Activated naive CD4-positive, alpha-beta T cell treated with anti-CD3 and anti-CD28 coated beads for 36 hours (primary cell): ENCODE data around the gene FRAT2. TPM values are rescaled to one million over a fixed set of nuclear protein-coding genes. Genes with fewer than 3 reads are reported as not detected.

ENCODE experiments used
- CTCF ChIA-PET: fragments of 350-600 bp; sonication (Branson Sonifier 250); formaldehyde crosslinking; loops from one replicate; lab custom pipeline; 2021; ENCODE audit warnings: antibody characterized with exemption; lab: Charles Lee
- DNase-seq: peaks from one replicate; pipeline ENCODE4 v3.0.0-alpha.2; 2020
- H3K27ac Mint-ChIP-seq: one replicate; pipeline ENCODE4 v1.8.0; 2021; ENCODE audit warnings: mild to moderate bottlenecking, mixed read lengths
- H3K27me3 Mint-ChIP-seq: one replicate; pipeline ENCODE4 v1.8.0; 2021; ENCODE audit warnings: low read depth, mixed read lengths
- H3K36me3 Mint-ChIP-seq: one replicate; pipeline ENCODE4 v1.8.0; 2021; ENCODE audit warnings: low read depth, mixed read lengths
- H3K4me1 Mint-ChIP-seq: one replicate; pipeline ENCODE4 v1.8.0; 2021; ENCODE audit warnings: low read depth, mixed read lengths
- H3K4me3 Mint-ChIP-seq: one replicate; pipeline ENCODE4 v1.8.0; 2021; ENCODE audit warnings: mild to moderate bottlenecking, moderate library complexity, mixed read lengths
- H3K9me3 Mint-ChIP-seq: one replicate; pipeline ENCODE4 v1.8.0; 2021; ENCODE audit warnings: mixed read lengths
- intact Hi-C: fragments of 100-400 bp; cut with micrococcal nuclease; formaldehyde crosslinking; loops from one replicate; pipeline ENCODE4 v1.15.1; 2023
- total RNA-seq, 2 experiments: library from RNA; stranded (reverse); gene quantifications; one replicate each; pipeline ENCODE4 v1.2.3, GENCODE V29; 2021

FRAT2 gene
- total RNA-seq, 2 experiments from 2014 or later = 5.1 to 5.6 TPM

GRCh38 chr10:97319671-97320479, 14.7 kb downstream of the FRAT2 start:
- no peaks in the 10 kb centered on the region for H3K36me3 Mint-ChIP-seq
- no peaks in the 10 kb centered on the region for H3K9me3 Mint-ChIP-seq
- peak overlapping the region; percentile 59 for H3K27ac Mint-ChIP-seq
- H3K27me3 Mint-ChIP-seq = no peaks in the 10 kb centered on the region
- H3K4me3 Mint-ChIP-seq = peak overlapping the region; percentile 87
- H3K4me1 Mint-ChIP-seq = peaks cover 23% of the 10 kb centered on the region
- peak; percentile 62 for DNase-seq
- intact Hi-C loops = loop anchor here (1.0 to 2.0 kb wide), 4 partner anchors 13 to 178 kb away; partner anchors contain the start of genes ARHGAP19, MMS19 and UBTD1
- CTCF ChIA-PET = interaction anchor here (1.0 to 2.5 kb wide), 6 partner anchors 9 to 110 kb away, joined by 3 to 14 read pairs (median 8); partner anchors contain the start of gene FRAT2

- intact Hi-C loops = loop anchor here (1.0 kb wide), 1 partner anchor 27 kb away; the partner anchor contains the start of gene ARHGAP19
- H3K4me3 Mint-ChIP-seq = peak within 1 kb of the TSS; percentile 87
- peak within 1 kb of the TSS; percentile 95 for H3K27ac Mint-ChIP-seq
- H3K9me3 Mint-ChIP-seq = no peaks in the 10 kb centered on the region
- no peaks in the 10 kb centered on the region for H3K27me3 Mint-ChIP-seq
- peaks cover 23% of the 10 kb centered on the region for H3K4me1 Mint-ChIP-seq
- peak; percentile 89 for DNase-seq
- no peaks in the 10 kb centered on the region for H3K36me3 Mint-ChIP-seq
- CTCF ChIA-PET = interaction anchor here (0.5 to 2.5 kb wide), 5 partner anchors 12 to 109 kb away, joined by 3 to 14 read pairs (median 11); partner anchors contain the start of gene FRAT2
Measured at GRCh38 chr10:97318772-97319651, 15.5 kb downstream of the FRAT2 start, which contains the start of gene FRAT1. FRAT1 (plus strand) TSS chr10:97319271; CDS start chr10:97319454, 183 bp downstream.

- Mint-ChIP-seq H3K9me3 (no peaks in the 10 kb centered on the region), H3K27ac (no peak overlapping the region), H3K4me1 (peaks cover 5% of the 10 kb centered on the region), H3K4me3 (no peak overlapping the region), H3K27me3 (no peaks in the 10 kb centered on the region), H3K36me3 (no peaks in the 10 kb centered on the region)
- intact Hi-C loops = no loop called here
- DNase-seq = no peak
- CTCF ChIA-PET = no interaction called here
Measured at GRCh38 chr10:97314671-97315070, 19.9 kb downstream of the FRAT2 start.

- Mint-ChIP-seq H3K4me1 (no peaks in the 10 kb centered on the region), H3K27ac (no peak overlapping the region), H3K9me3 (no peaks in the 10 kb centered on the region), H3K36me3 (no peaks in the 10 kb centered on the region), H3K4me3 (no peak overlapping the region), H3K27me3 (no peaks in the 10 kb centered on the region)
- CTCF ChIA-PET = interaction anchor here (1.0 kb wide), 1 partner anchor 44 kb away, joined by 3 read pairs; no protein-coding TSS in a partner anchor
- intact Hi-C loops = no loop called here
- DNase-seq = no peak
Measured at GRCh38 chr10:97312897-97313296, 21.6 kb downstream of the FRAT2 start.

GRCh38 chr10:97311111-97311626, 23.4 kb downstream of the FRAT2 start:
- no peak for DNase-seq
- Mint-ChIP-seq H3K4me1 (no peaks in the 10 kb centered on the region), H3K27me3 (no peaks in the 10 kb centered on the region), H3K4me3 (no peak overlapping the region), H3K27ac (no peak overlapping the region), H3K9me3 (no peaks in the 10 kb centered on the region), H3K36me3 (no peaks in the 10 kb centered on the region)
- CTCF ChIA-PET = interaction anchor here (0.7 kb wide), 1 partner anchor 100 kb away, joined by 3 read pairs; no protein-coding TSS in a partner anchor
- intact Hi-C loops = no loop called here

GRCh38 chr10:97307866-97308780, 26.4 kb downstream of the FRAT2 start:
- intact Hi-C loops = no loop called here
- Mint-ChIP-seq H3K27ac (no peak overlapping the region), H3K9me3 (no peaks in the 10 kb centered on the region), H3K27me3 (no peaks in the 10 kb centered on the region), H3K4me3 (no peak overlapping the region), H3K4me1 (no peaks in the 10 kb centered on the region), H3K36me3 (no peaks in the 10 kb centered on the region)
- CTCF ChIA-PET = no interaction called here
- no peak for DNase-seq

- no peaks in the 10 kb centered on the region for H3K36me3 Mint-ChIP-seq
- CTCF ChIA-PET = no interaction called here
- H3K9me3 Mint-ChIP-seq = no peaks in the 10 kb centered on the region
- intact Hi-C loops = no loop called here
- no peaks in the 10 kb centered on the region for H3K27me3 Mint-ChIP-seq
- H3K4me3 Mint-ChIP-seq = no peak overlapping the region
- H3K4me1 Mint-ChIP-seq = no peaks in the 10 kb centered on the region
- no peak for DNase-seq
- H3K27ac Mint-ChIP-seq = no peak overlapping the region
Measured at GRCh38 chr10:97307441-97307840, 27.1 kb downstream of the FRAT2 start.

GRCh38 chr10:97302088-97302791, 32.3 kb downstream of the FRAT2 start:
- no peak overlapping the region for H3K4me3 Mint-ChIP-seq
- no peaks in the 10 kb centered on the region for H3K4me1 Mint-ChIP-seq
- CTCF ChIA-PET = interaction anchor here (1.0 kb wide), 1 partner anchor 21 kb away, joined by 3 read pairs; no protein-coding TSS in a partner anchor
- no peak overlapping the region for H3K27ac Mint-ChIP-seq
- H3K27me3 Mint-ChIP-seq = no peaks in the 10 kb centered on the region
- no peaks in the 10 kb centered on the region for H3K36me3 Mint-ChIP-seq
- intact Hi-C loops = no loop called here
- H3K9me3 Mint-ChIP-seq = no peaks in the 10 kb centered on the region
- no peak for DNase-seq

- intact Hi-C loops = no loop called here
- H3K27ac Mint-ChIP-seq = no peak overlapping the region
- no peaks in the 10 kb centered on the region for H3K4me1 Mint-ChIP-seq
- no peaks in the 10 kb centered on the region for H3K36me3 Mint-ChIP-seq
- DNase-seq = no peak
- H3K4me3 Mint-ChIP-seq = no peak overlapping the region
- no peaks in the 10 kb centered on the region for H3K9me3 Mint-ChIP-seq
- H3K27me3 Mint-ChIP-seq = no peaks in the 10 kb centered on the region
- CTCF ChIA-PET = no interaction called here
Measured at GRCh38 chr10:97300980-97301379, 33.5 kb downstream of the FRAT2 start.

- no peaks in the 10 kb centered on the region for H3K4me1 Mint-ChIP-seq
- no peaks in the 10 kb centered on the region for H3K36me3 Mint-ChIP-seq
- H3K4me3 Mint-ChIP-seq = no peak overlapping the region
- DNase-seq = no peak
- intact Hi-C loops = no loop called here
- H3K27me3 Mint-ChIP-seq = no peaks in the 10 kb centered on the region
- H3K9me3 Mint-ChIP-seq = no peaks in the 10 kb centered on the region
- no peak overlapping the region for H3K27ac Mint-ChIP-seq
- CTCF ChIA-PET = no interaction called here
Measured at GRCh38 chr10:97298223-97298571, 36.3 kb downstream of the FRAT2 start.
